ENCODE measurements around the gene TLR2.

DNA sequence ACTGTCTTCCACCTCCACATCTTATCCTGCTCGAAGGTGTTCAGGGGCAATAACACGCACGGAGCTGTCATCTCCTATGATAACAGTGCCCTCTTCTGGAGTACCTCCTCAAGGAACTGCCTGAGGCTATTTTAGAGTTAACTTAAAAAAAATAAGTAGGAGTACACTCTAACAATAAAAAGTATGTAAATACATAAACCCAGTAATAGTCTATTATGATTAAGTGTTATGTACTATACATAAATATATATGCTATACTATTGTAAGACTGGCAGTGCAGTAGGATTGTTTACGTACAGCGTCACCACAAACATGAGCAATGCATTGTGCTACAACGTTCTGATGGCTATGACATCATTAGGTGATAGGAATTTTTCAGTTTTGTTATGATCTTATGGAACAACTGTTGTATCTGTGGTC lies 34.5 kb upstream of the TLR2 start:
- TF ChIP-seq CTCF (IDR thresholded peaks at IDR 0.05), result peak in 1 of 6 experiments; percentile 26
- no peak for TF ChIP-seq POLR2A (IDR thresholded peaks at IDR 0.05)

Data from esophagus squamous epithelium (tissue), 4 donors.